GM11168 (cell line): ENCODE results near the gene MUTYH.

Experiments used
- in situ Hi-C: fragments of 300-500 bp; cut with MboI; formaldehyde crosslinking; loops from one replicate; pipeline ENCODE4 v1.12.0; 2022; ENCODE audit warnings: low sequenced_read_pairs; ENCODE audit not compliant: unreplicated experiment

Gene MUTYH

GRCh38 chr1:45291716-45292115 is 48.5 kb downstream of the MUTYH start:
- in situ Hi-C loops, result loop anchor here (25.0 kb wide), 1 partner anchor 454 kb away; the partner anchor contains the start of gene PTCH2

DNA sequence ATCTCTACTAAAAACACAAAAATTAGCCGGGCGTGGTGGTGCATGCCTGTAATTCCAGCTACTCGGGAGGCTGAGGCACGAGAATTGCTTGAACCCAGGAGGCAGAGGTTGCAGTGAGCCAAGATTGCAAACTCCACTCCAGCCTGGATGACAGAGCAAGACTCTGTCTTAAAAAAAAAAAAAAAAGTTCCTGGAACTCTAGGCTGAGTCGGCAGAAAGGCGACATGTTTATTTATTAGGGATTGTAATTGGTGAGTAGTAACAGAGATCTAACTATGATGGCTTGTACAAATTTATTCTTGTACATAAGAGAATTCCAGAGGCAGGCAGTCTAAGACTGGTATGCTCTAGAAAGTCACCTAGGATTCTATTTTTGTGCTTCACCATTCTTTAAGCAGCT is 49.2 kb downstream of the MUTYH start:
- in situ Hi-C loops, result loop anchor here (25.0 kb wide), 1 partner anchor 454 kb away; the partner anchor contains the start of gene PTCH2

DNA sequence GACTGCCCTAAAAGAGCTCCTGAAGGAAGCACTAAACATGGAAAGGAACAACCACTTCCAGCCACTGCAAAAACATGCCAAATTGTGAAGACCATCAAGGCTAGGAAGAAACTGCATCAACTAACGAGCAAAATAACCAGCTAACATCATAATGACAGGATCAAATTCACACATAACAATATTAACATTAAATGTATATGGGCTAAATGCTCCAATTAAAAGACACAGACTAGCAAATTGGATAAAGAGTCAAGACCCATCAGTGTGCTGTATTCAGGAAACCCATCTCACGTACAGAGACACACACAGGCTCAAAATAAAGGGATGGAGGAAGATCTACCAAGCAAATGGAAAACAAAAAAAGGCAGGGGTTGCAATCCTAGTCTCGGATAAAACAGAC is 53.7 kb downstream of the MUTYH start:
- in situ Hi-C loops, result loop anchor here (25.0 kb wide), 1 partner anchor 449 kb away; the partner anchor contains the start of gene PTCH2

- in situ Hi-C loops, result loop anchor here (25.0 kb wide), 1 partner anchor 448 kb away; the partner anchor contains the start of gene PTCH2
Measured at GRCh38 chr1:45284858-45285257, 55.4 kb downstream of the MUTYH start.

- in situ Hi-C loops, result loop anchor here (25.0 kb wide), 1 partner anchor 445 kb away; the partner anchor contains the start of gene PTCH2
Measured at GRCh38 chr1:45282351-45282750, 57.9 kb downstream of the MUTYH start.
